ENCODE data around the gene HOMER1. TPM values are rescaled to one million over a fixed set of nuclear protein-coding genes. Genes with fewer than 3 reads are reported as not detected.

Gene HOMER1
- total and polyA plus RNA-seq, 7 donors: 0.23 to 31.0 (median 8.3) TPM

DNA sequence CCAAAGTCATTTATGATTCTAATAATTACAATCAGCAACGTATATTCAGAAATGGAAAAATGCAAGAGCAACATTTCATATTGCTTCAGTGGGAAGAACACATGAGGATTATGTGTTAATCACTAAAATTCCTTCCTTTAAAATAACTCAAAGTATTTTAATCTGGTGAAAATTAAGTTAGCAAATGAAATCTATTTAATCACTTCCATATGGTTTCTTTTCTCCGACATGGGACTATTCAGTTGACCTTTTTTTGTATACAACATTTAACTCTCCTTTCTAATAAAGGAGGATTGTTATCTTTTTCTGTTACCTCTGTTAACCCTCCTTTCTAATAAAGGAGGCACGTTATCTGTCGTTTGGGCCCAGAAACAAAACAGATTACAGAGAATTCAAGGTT lies 59.9 kb downstream of the HOMER1 start:
- H3K27ac ChIP-seq: no peak overlapping the region
- intact Hi-C loops (cut with DNase I): no loop called here
- no peak for DNase-seq
- H3K4me3 ChIP-seq: no peak overlapping the region
- no peaks in the 10 kb centered on the region for H3K9me3 ChIP-seq
- TF ChIP-seq POLR2A (IDR thresholded peaks at IDR 0.05): no peak
- TF ChIP-seq EP300 (IDR thresholded peaks at IDR 0.05): no peak
- no peak for TF ChIP-seq POLR2AphosphoS5 (IDR thresholded peaks at IDR 0.05)
- TF ChIP-seq, protein P1, sequence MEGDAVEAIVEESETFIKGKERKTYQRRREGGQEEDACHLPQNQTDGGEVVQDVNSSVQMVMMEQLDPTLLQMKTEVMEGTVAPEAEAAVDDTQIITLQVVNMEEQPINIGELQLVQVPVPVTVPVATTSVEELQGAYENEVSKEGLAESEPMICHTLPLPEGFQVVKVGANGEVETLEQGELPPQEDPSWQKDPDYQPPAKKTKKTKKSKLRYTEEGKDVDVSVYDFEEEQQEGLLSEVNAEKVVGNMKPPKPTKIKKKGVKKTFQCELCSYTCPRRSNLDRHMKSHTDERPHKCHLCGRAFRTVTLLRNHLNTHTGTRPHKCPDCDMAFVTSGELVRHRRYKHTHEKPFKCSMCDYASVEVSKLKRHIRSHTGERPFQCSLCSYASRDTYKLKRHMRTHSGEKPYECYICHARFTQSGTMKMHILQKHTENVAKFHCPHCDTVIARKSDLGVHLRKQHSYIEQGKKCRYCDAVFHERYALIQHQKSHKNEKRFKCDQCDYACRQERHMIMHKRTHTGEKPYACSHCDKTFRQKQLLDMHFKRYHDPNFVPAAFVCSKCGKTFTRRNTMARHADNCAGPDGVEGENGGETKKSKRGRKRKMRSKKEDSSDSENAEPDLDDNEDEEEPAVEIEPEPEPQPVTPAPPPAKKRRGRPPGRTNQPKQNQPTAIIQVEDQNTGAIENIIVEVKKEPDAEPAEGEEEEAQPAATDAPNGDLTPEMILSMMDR (IDR thresholded peaks at IDR 0.05): no peak
- 85 to 89% methylated on average over 4 of the region's 4 CpGs for WGBS, 2 donors
- H3K36me3 ChIP-seq: peaks cover 0 to 4% (median 0%) of the 10 kb centered on the region in 4 donors
- H3K4me1 ChIP-seq: no peaks in the 10 kb centered on the region
- H3K27me3 ChIP-seq: no peaks in the 10 kb centered on the region

DNA sequence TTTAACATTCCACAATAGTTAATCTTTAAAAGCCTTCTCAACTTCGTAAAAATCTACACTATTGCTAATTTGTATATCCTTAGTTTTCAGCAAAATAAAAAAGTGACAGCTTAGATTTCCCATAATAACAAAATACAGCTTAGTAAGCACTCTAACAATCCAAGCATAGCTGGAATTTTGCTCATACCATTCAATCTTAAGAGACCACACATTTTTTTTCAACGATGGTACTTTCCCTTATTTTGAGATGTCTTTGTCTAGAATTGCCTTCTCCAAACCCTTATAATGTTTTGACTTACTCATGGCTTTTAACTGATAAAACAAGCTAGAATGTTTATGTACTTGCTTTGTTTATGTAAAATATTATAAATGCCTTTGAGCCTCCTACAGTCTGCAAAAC lies 65.6 kb downstream of the HOMER1 start:
- H3K36me3 ChIP-seq: no peaks in the 10 kb centered on the region
- TF ChIP-seq, protein P1 (IDR thresholded peaks at IDR 0.05): no peak
- peaks cover 0 to 3% (median 0%) of the 10 kb centered on the region in 4 donors for H3K4me1 ChIP-seq
- DNase-seq: no peak
- H3K27ac ChIP-seq: no peak overlapping the region
- WGBS, 2 donors: 71 to 74% methylated on average over 2 of the region's 2 CpGs
- no peak overlapping the region for H3K4me3 ChIP-seq
- no peaks in the 10 kb centered on the region for H3K27me3 ChIP-seq
- no peaks in the 10 kb centered on the region for H3K9me3 ChIP-seq
- intact Hi-C loops (cut with DNase I): no loop called here

DNA sequence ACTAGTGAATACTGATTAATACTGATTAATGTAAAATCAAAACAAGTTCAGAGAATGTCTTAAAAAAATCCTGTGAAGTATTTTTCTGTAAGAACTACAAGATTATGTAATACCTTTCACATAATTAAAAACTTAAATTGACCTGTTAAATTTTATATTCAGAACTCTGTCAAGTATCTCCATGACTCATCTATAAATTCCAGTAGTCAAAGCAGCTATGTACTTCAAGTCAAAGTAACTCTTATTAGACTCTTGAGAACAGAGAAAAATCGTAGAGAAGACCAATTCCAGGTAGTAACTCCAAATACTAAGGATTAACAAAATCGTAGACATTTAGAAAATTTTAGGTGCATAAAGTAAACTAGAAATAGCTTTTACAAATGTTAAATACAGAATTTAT lies 77.1 kb downstream of the HOMER1 start:
- Histone ChIP-seq H3K36me3 (no peaks in the 10 kb centered on the region), H3K4me3 (no peak overlapping the region), H3K27me3 (no peaks in the 10 kb centered on the region), H3K9me3 (no peaks in the 10 kb centered on the region), H3K27ac (no peak overlapping the region), H3K4me1 (peaks cover 0 to 5% (median 2%) of the 10 kb centered on the region in 4 donors)
- intact Hi-C loops (cut with DNase I): no loop called here
- DNase-seq: no peak
- 80 to 86% methylated on average over 2 of the region's 2 CpGs for WGBS, 2 donors
- TF ChIP-seq POLR2AphosphoS5 (IDR thresholded peaks at IDR 0.05) (no peak), POLR2A (IDR thresholded peaks at IDR 0.05) (no peak), EP300 (IDR thresholded peaks at IDR 0.05) (no peak)
- TF ChIP-seq, protein P1 (IDR thresholded peaks at IDR 0.05): no peak

DNA sequence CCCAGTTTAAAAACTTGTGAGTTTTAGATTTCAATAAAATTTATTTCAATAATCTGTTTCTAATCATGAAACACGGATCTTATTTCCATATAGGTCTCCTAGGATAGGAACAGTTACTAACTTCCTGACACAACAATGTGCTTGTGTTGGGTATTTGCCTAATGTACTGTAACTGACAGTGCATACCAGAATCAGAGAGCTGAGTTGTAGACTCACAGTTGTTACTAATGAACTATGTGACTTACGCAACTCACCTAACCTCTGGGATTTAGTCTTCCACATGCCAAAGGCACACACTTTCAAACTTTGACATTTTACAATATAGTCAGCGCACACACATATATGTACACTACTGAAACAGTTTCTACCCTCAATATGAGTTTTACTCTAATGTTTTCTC lies 77.7 kb downstream of the HOMER1 start:
- 99% methylated on average over 3 of the region's 3 CpGs for WGBS, 2 donors
- no peaks in the 10 kb centered on the region for H3K36me3 ChIP-seq
- no peak overlapping the region for H3K27ac ChIP-seq
- intact Hi-C loops (cut with DNase I): no loop called here
- H3K4me3 ChIP-seq: no peak overlapping the region
- TF ChIP-seq POLR2A (IDR thresholded peaks at IDR 0.05) (no peak), POLR2AphosphoS5 (IDR thresholded peaks at IDR 0.05) (no peak), EP300 (IDR thresholded peaks at IDR 0.05) (no peak)
- TF ChIP-seq, protein P1 (IDR thresholded peaks at IDR 0.05): no peak
- no peaks in the 10 kb centered on the region for H3K27me3 ChIP-seq
- H3K9me3 ChIP-seq: no peaks in the 10 kb centered on the region
- no peak for DNase-seq
- H3K4me1 ChIP-seq: peaks cover 0 to 5% (median 2%) of the 10 kb centered on the region in 4 donors

DNA sequence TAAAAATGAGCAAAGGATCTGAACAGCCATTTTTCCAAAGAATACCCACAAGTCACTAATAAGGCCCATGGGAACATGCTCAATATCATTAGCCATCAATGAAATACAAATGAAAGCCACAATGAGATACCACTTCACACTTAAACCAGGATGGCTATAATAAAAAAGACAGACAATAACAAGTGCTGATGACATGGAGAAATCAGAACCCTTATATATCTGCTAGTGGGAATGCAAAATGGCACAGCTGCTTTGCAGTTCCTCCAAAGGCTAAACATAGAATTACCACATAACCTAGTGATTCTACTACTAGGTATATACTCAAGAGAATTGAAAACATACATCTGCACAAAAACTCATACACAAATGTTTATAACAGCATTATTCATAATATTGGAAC lies 83.7 kb downstream of the HOMER1 start:
- intact Hi-C loops (cut with DNase I): no loop called here
- no peak for TF ChIP-seq POLR2A (IDR thresholded peaks at IDR 0.05)
- TF ChIP-seq POLR2AphosphoS5 (IDR thresholded peaks at IDR 0.05): no peak
- TF ChIP-seq EP300 (IDR thresholded peaks at IDR 0.05): no peak
- TF ChIP-seq, protein P1 (IDR thresholded peaks at IDR 0.05): no peak
- H3K9me3 ChIP-seq: no peaks in the 10 kb centered on the region

More for the DNA sequence above, 83.7 kb downstream of the HOMER1 start:
- no peak overlapping the region for H3K27ac ChIP-seq
- H3K4me1 ChIP-seq: no peaks in the 10 kb centered on the region
- DNase-seq: no peak
- no peak overlapping the region for H3K4me3 ChIP-seq
- H3K36me3 ChIP-seq: no peaks in the 10 kb centered on the region
- no peaks in the 10 kb centered on the region for H3K27me3 ChIP-seq

Data from sigmoid colon (tissue), 7 donors.